Panc1 (cell line): ENCODE measurements around the gene TARS1.

Experiments used
- POLR2AphosphoS5 ChIP-seq: IDR thresholded peaks from 2 replicates; pipeline ENCODE4 v1.6.1; 2012; ENCODE audit warnings: mild to moderate bottlenecking, low read depth, low read length, moderate library complexity
- REST ChIP-seq, 2 experiments: IDR thresholded peaks; 2 replicates each; pipeline ENCODE4 v1.6.1; 2011 to 2012; ENCODE audit warnings: low read depth in 2 of 2, control low read depth in 1 of 2, low read length in 1 of 2, mild to moderate bottlenecking in 1 of 2, moderate library complexity in 1 of 2; ENCODE audit not compliant: insufficient read depth in 1 of 2
- SIN3A ChIP-seq: IDR thresholded peaks from 2 replicates; pipeline ENCODE4 v1.6.1; 2012; ENCODE audit warnings: low read depth, mild to moderate bottlenecking, low read length, moderate library complexity, borderline replicate concordance; ENCODE audit not compliant: insufficient read depth
- TCF7L2 ChIP-seq: IDR thresholded peaks from 2 replicates; pipeline ENCODE4 v1.6.1; 2011; ENCODE audit warnings: mild to moderate bottlenecking, low read depth, low read length, inconsistent platforms
- TF ChIP-seq, protein P1 (sequence below): fragments of 450-650 bp; IDR thresholded peaks from 2 replicates; pipeline ENCODE4 v1.5.1; 2017; ENCODE audit warnings: mild to moderate bottlenecking

DNA sequence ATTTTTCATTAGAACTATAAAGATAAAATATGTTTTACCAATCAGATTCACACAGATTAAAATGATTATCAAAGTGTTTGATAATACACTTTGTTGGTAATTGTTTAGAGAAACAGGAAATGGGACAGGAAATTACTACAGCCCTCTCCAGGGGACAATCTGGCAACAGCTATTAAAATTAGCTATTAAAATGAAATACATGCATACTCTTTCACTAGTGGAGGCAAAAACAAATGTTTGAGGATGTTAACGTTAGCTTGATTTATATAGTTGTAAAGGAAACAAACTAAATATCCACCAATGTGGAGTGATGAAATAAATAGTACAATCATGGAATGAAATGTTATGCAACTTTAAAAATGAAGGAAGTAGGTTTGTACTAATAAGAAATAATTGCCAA is 53.7 kb downstream of the TARS1 start:
- TF ChIP-seq, protein P1, sequence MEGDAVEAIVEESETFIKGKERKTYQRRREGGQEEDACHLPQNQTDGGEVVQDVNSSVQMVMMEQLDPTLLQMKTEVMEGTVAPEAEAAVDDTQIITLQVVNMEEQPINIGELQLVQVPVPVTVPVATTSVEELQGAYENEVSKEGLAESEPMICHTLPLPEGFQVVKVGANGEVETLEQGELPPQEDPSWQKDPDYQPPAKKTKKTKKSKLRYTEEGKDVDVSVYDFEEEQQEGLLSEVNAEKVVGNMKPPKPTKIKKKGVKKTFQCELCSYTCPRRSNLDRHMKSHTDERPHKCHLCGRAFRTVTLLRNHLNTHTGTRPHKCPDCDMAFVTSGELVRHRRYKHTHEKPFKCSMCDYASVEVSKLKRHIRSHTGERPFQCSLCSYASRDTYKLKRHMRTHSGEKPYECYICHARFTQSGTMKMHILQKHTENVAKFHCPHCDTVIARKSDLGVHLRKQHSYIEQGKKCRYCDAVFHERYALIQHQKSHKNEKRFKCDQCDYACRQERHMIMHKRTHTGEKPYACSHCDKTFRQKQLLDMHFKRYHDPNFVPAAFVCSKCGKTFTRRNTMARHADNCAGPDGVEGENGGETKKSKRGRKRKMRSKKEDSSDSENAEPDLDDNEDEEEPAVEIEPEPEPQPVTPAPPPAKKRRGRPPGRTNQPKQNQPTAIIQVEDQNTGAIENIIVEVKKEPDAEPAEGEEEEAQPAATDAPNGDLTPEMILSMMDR, result no peak
- TF ChIP-seq POLR2AphosphoS5, result no peak
- TF ChIP-seq SIN3A, result no peak
- no peak for TF ChIP-seq TCF7L2
- TF ChIP-seq REST (IDR thresholded peaks at IDR 0.05; ENCODE audit: insufficient read depth in 1 of 2, low read depth in 2 of 2, low read length in 1 of 2), result no peak
